ENCODE measurements around the gene MAFB.

Gene MAFB

DNA sequence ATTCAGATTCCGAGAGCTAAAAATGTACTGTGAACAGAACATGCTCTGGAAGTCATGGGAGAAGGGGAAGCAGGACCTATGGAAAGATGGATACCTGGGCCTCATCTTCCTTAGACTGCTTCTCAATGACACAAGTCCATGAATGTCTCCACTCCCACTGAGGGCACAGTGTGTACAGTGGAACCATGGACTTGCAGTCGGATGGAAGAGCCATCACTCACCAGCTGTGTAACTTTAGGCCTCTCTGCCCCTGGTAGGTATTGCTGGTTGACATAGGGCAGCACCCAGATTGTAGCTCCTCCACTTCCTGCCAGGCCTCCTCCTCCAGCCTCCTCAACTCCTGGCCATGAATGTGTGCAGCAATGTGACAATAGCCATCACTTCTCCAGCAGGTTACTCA is 52.5 kb downstream of the MAFB start:
- TF ChIP-seq, protein P1, sequence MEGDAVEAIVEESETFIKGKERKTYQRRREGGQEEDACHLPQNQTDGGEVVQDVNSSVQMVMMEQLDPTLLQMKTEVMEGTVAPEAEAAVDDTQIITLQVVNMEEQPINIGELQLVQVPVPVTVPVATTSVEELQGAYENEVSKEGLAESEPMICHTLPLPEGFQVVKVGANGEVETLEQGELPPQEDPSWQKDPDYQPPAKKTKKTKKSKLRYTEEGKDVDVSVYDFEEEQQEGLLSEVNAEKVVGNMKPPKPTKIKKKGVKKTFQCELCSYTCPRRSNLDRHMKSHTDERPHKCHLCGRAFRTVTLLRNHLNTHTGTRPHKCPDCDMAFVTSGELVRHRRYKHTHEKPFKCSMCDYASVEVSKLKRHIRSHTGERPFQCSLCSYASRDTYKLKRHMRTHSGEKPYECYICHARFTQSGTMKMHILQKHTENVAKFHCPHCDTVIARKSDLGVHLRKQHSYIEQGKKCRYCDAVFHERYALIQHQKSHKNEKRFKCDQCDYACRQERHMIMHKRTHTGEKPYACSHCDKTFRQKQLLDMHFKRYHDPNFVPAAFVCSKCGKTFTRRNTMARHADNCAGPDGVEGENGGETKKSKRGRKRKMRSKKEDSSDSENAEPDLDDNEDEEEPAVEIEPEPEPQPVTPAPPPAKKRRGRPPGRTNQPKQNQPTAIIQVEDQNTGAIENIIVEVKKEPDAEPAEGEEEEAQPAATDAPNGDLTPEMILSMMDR (conservative IDR thresholded peaks at IDR 0.05; ENCODE audit: low read length): no peak
- no peak for DNase-seq (ENCODE audit: low read depth)
- H3K4me3 ChIP-seq (ENCODE audit: low read length): no peak overlapping the region

DNA sequence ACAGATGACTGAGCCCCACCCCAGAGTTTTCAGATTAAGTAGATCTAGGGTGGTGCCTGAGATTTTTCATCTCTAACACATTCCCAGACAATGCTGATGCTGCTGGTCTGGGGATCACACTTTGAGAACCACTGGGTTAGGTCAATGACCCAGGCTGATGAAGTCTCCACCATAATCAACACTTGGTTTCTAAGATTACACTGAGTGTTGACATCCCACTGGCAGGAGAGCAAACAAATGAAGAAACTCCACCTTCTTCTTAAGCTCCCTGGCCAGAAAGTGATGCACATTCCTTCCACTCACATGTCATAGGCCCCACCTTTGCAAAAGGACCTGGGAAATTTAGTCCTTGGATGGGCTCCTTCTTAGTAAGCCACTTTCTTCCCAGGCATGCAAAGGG is 53.1 kb downstream of the MAFB start:
- DNase-seq (ENCODE audit: low read depth): no peak
- H3K4me3 ChIP-seq (ENCODE audit: low read length): no peak overlapping the region
- TF ChIP-seq, protein P1 (conservative IDR thresholded peaks at IDR 0.05; ENCODE audit: low read length): no peak
